T-helper 2 cell treated with Interferon-gamma antibody and Interleukin-4, amounts not matched to agents 5 μg/mL and 100 μg/mL, for 36 hours (primary cell): ENCODE data around the gene LPIN3.
"Not testable (repeated sequence)": the region's sequence is repeated elsewhere in the genome, so short reads cannot be mapped to it uniquely, and the experiment has no call there.

ENCODE experiments used
- DNase-seq: peaks from one replicate; pipeline ENCODE4 v3.0.0; 2021; ENCODE audit warnings: low spot score
- H3K27ac Mint-ChIP-seq: one replicate; pipeline ENCODE4 v1.8.0; 2021; ENCODE audit warnings: mild to moderate bottlenecking, mixed read lengths
- H3K27me3 Mint-ChIP-seq: one replicate; pipeline ENCODE4 v1.8.0; 2021; ENCODE audit warnings: low read depth, mixed read lengths
- H3K36me3 Mint-ChIP-seq: one replicate; pipeline ENCODE4 v1.8.0; 2021; ENCODE audit warnings: low read depth, mixed read lengths
- H3K4me1 Mint-ChIP-seq: one replicate; pipeline ENCODE4 v1.8.0; 2021; ENCODE audit warnings: low read depth, mixed read lengths
- H3K4me3 Mint-ChIP-seq: one replicate; pipeline ENCODE4 v1.8.0; 2022; ENCODE audit warnings: mild to moderate bottlenecking, moderate library complexity, mixed read lengths
- H3K9me3 Mint-ChIP-seq: one replicate; pipeline ENCODE4 v1.8.0; 2021; ENCODE audit warnings: mixed read lengths

Gene LPIN3

GRCh38 chr20:41340327-41341055 is at the start of gene LPIN3:
Gene LPIN3 (plus strand): TSS chr20:41340821. CDS start chr20:41345804, 4,983 bp downstream.
- Mint-ChIP-seq H3K36me3 (no peaks in the 10 kb centered on the region), H3K27me3 (peaks cover 7% of the 10 kb centered on the region), H3K4me1 (peaks cover 10% of the 10 kb centered on the region), H3K9me3 (no peaks in the 10 kb centered on the region), H3K4me3 (peak within 1 kb of the TSS; percentile 85), H3K27ac (peak within 1 kb of the TSS; percentile 26)
- peak; percentile 37 for DNase-seq

- Mint-ChIP-seq H3K36me3 (no peaks in the 10 kb centered on the region), H3K4me1 (no peaks in the 10 kb centered on the region), H3K27me3 (peaks cover 7% of the 10 kb centered on the region), H3K9me3 (no peaks in the 10 kb centered on the region), H3K27ac (no peak overlapping the region), H3K4me3 (no peak overlapping the region)
- DNase-seq: no peak
Observed at GRCh38 chr20:41293269-41294037, 47.2 kb upstream of the LPIN3 start.

GRCh38 chr20:41299899-41300298 is 40.7 kb upstream of the LPIN3 start:
- no peak for DNase-seq
- Mint-ChIP-seq H3K4me1 (no peaks in the 10 kb centered on the region), H3K27me3 (no peaks in the 10 kb centered on the region), H3K9me3 (no peaks in the 10 kb centered on the region), H3K4me3 (no peak overlapping the region), H3K27ac (no peak overlapping the region), H3K36me3 (no peaks in the 10 kb centered on the region)

- no peak overlapping the region for H3K4me3 Mint-ChIP-seq
- no peaks in the 10 kb centered on the region for H3K4me1 Mint-ChIP-seq
- H3K36me3 Mint-ChIP-seq: no peaks in the 10 kb centered on the region
- no peaks in the 10 kb centered on the region for H3K27me3 Mint-ChIP-seq
- no peak for DNase-seq
- no peak overlapping the region for H3K27ac Mint-ChIP-seq
- no peaks in the 10 kb centered on the region for H3K9me3 Mint-ChIP-seq
Observed at GRCh38 chr20:41300383-41300782, 40.2 kb upstream of the LPIN3 start.

- H3K4me3 Mint-ChIP-seq: no peak overlapping the region
- no peaks in the 10 kb centered on the region for H3K4me1 Mint-ChIP-seq
- DNase-seq: no peak
- H3K9me3 Mint-ChIP-seq: no peaks in the 10 kb centered on the region
- no peaks in the 10 kb centered on the region for H3K36me3 Mint-ChIP-seq
- H3K27ac Mint-ChIP-seq: no peak overlapping the region
- H3K27me3 Mint-ChIP-seq: no peaks in the 10 kb centered on the region
Observed at GRCh38 chr20:41300886-41301285, 39.7 kb upstream of the LPIN3 start.

GRCh38 chr20:41304002-41304401 is 36.6 kb upstream of the LPIN3 start:
- DNase-seq: no peak
- Mint-ChIP-seq H3K27ac (no peak overlapping the region), H3K4me3 (no peak overlapping the region), H3K27me3 (no peaks in the 10 kb centered on the region), H3K4me1 (no peaks in the 10 kb centered on the region), H3K9me3 (no peaks in the 10 kb centered on the region), H3K36me3 (no peaks in the 10 kb centered on the region)

GRCh38 chr20:41304424-41305079 is 36.1 kb upstream of the LPIN3 start:
- DNase-seq: no peak
- no peak overlapping the region for H3K27ac Mint-ChIP-seq
- no peaks in the 10 kb centered on the region for H3K9me3 Mint-ChIP-seq
- H3K4me3 Mint-ChIP-seq: no peak overlapping the region
- no peaks in the 10 kb centered on the region for H3K27me3 Mint-ChIP-seq
- H3K36me3 Mint-ChIP-seq: no peaks in the 10 kb centered on the region
- H3K4me1 Mint-ChIP-seq: no peaks in the 10 kb centered on the region

- no peaks in the 10 kb centered on the region for H3K27me3 Mint-ChIP-seq
- H3K4me1 Mint-ChIP-seq: no peaks in the 10 kb centered on the region
- H3K27ac Mint-ChIP-seq: no peak overlapping the region
- no peaks in the 10 kb centered on the region for H3K9me3 Mint-ChIP-seq
- H3K36me3 Mint-ChIP-seq: no peaks in the 10 kb centered on the region
- H3K4me3 Mint-ChIP-seq: no peak overlapping the region
- DNase-seq: no peak
Observed at GRCh38 chr20:41306061-41306727, 34.4 kb upstream of the LPIN3 start.

- DNase-seq: no peak
- peaks cover 2% of the 10 kb centered on the region for H3K36me3 Mint-ChIP-seq
- no peak overlapping the region for H3K4me3 Mint-ChIP-seq
- H3K27me3 Mint-ChIP-seq: no peaks in the 10 kb centered on the region
- no peaks in the 10 kb centered on the region for H3K9me3 Mint-ChIP-seq
- H3K27ac Mint-ChIP-seq: no peak overlapping the region
- H3K4me1 Mint-ChIP-seq: no peaks in the 10 kb centered on the region
Observed at GRCh38 chr20:41307021-41307420, 33.6 kb upstream of the LPIN3 start.

- H3K4me1 Mint-ChIP-seq: no peaks in the 10 kb centered on the region
- H3K27ac Mint-ChIP-seq: no peak overlapping the region
- no peak overlapping the region for H3K4me3 Mint-ChIP-seq
- H3K27me3 Mint-ChIP-seq: no peaks in the 10 kb centered on the region
- H3K36me3 Mint-ChIP-seq: peaks cover 2% of the 10 kb centered on the region
- no peak for DNase-seq
- no peaks in the 10 kb centered on the region for H3K9me3 Mint-ChIP-seq
Observed at GRCh38 chr20:41308290-41308711, 32.3 kb upstream of the LPIN3 start.

- Mint-ChIP-seq H3K27me3 (no peaks in the 10 kb centered on the region), H3K4me1 (no peaks in the 10 kb centered on the region), H3K4me3 (no peak overlapping the region), H3K9me3 (no peaks in the 10 kb centered on the region), H3K27ac (no peak overlapping the region), H3K36me3 (peaks cover 2% of the 10 kb centered on the region)
- DNase-seq: no peak
Observed at GRCh38 chr20:41308726-41309413, 31.8 kb upstream of the LPIN3 start.

GRCh38 chr20:41309817-41310216 is 30.8 kb upstream of the LPIN3 start:
- H3K36me3 Mint-ChIP-seq: peaks cover 2% of the 10 kb centered on the region

GRCh38 chr20:41312009-41312408 is 28.6 kb upstream of the LPIN3 start:
- H3K9me3 Mint-ChIP-seq, H3K27me3 Mint-ChIP-seq, DNase-seq, H3K4me3 Mint-ChIP-seq, H3K27ac Mint-ChIP-seq, H3K36me3 Mint-ChIP-seq: not testable (repeated sequence)
- H3K4me1 Mint-ChIP-seq: peaks cover 17% of the 10 kb centered on the region

More at GRCh38 chr20:41309817-41310216, 30.8 kb upstream of the LPIN3 start:
- DNase-seq: no peak
- no peak overlapping the region for H3K27ac Mint-ChIP-seq
- peaks cover 2% of the 10 kb centered on the region for H3K4me1 Mint-ChIP-seq
- no peaks in the 10 kb centered on the region for H3K27me3 Mint-ChIP-seq
- no peaks in the 10 kb centered on the region for H3K9me3 Mint-ChIP-seq
- H3K4me3 Mint-ChIP-seq: no peak overlapping the region
